ENCODE results near the gene NPPA.
"Not testable (repeated sequence)": the region's sequence is repeated elsewhere in the genome, so short reads cannot be mapped to it uniquely, and the experiment has no call there.

NPPA gene

DNA sequence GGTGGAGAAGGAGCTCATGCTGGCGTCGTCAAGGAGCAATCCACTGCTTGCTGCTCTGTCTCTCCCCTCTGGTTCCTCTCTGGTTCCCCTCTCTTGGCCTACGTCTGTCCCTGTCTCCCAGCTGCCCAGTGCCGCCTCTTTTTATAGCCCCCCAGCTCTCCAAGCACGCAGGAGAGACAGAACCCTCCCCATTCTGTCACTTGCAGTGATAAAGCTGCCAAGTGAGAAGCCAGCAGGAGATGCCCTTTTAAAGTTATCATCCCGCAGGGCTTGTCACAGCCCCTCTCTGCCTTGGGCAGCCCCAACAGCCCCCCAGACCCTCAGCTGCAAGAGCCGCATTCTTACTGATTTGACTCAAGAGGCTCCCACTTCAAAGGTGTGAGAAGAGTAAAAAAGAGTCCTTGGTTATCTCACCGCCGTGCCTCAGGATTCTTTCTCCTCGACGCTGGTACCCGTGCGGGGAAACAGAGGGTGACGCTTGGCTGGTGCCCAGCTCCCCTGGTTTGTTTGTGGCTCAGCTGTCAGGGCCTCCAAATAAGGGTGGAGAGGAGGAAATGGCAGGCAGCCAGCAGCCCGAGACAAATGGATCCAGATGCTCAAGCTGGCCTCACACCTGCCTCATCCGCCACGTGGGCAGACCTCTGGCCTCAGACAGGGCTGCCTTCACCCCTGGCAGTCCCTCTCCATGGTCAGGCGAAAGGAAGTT lies at the start of gene NPPA:
Gene NPPA (minus strand): TSS at position 117 of the 706 bp plus-strand sequence. CDS start 99 bp downstream, at position 18.
- in situ Hi-C loops (cut with MboI; ENCODE audit: low pct_unique_long_range_greater_than_20kb, low sequenced_read_pairs) = no loop called here
- DNase-seq = no peak

DNA sequence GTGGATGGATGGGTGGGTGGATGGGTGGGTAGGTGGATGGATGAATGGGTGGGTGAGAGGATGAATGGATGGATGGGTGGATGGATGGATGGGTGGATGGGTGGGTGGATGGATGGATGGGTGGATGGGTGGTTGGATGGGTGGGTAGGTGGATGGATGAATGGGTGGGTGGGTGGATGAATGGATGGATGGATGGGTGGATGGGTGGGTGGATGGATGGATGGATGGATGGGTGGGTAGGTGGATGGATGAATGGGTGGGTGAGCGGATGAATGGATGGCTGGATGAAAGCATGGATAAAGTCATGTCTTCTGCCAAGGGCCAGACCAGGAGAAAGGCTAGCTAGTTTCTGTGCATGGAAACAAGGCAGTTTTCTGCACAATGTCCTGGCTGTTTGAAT lies 46.9 kb upstream of the NPPA start:
- in situ Hi-C loops (cut with MboI; ENCODE audit: low pct_unique_long_range_greater_than_20kb, low sequenced_read_pairs) = loop anchor here (10.0 kb wide), 1 partner anchor 60 kb away; no protein-coding TSS in a partner anchor

DNA sequence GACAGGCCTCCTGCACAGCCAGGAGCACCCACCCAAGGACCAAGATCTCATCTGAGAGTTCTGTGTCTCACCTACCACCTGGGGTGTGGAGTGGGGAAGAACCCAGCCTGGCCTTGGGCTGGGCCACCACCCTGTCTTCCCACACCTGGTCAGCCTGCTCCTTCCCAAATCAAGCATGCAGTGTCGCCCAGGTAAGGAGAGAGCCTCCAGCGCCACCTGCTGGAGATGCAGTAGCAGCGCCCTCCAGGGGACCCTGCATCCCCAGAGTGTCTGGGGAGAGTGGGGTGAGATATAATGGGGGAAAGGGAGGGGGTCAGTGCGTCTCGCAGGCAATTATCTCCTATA lies 46.3 kb upstream of the NPPA start:
- in situ Hi-C loops (cut with MboI; ENCODE audit: low pct_unique_long_range_greater_than_20kb, low sequenced_read_pairs) = loop anchor here (10.0 kb wide), 1 partner anchor 59 kb away; no protein-coding TSS in a partner anchor
- DNase-seq = peak; percentile 60

More for the DNA sequence above, 46.9 kb upstream of the NPPA start:
- DNase-seq = not testable (repeated sequence)

DNA sequence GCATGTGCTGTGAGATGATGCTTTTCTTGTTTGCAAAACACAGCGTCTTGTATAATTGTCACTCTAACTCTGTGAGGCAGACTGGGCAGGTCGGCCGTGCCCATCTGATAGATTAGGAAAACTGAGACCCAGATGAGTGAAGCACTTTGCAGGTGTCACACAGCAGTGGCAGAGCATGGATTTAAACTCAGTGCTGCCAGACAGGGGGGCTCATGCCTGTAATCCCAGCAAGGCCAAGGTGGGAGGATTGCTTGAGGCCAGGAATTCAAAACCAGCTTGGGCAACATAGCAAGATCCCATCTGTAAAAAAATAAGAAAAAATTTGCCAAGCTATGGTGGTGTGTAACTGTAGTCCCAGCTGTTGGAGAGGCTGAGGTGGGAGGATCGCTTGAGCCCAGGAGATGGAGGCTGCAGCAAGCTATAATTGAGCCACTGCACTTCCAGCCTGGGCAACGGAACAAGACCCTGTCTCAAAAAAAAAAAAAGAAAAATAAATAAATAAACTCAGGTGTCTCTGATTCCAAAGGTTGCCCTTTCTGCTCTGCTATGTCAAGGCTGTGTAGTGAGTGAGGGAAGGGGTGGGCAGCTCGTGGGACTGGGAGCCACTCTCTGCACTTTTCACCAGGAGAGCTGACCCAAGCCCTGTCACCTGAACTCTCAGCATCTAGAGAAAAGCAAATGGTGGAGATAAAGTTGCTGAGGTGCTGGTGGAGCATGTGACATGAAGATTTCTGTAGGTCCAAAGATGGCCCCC lies 44.0 kb upstream of the NPPA start:
- in situ Hi-C loops (cut with MboI; ENCODE audit: low pct_unique_long_range_greater_than_20kb, low sequenced_read_pairs) = loop anchor here (10.0 kb wide), 1 partner anchor 57 kb away; no protein-coding TSS in a partner anchor
- no peak for DNase-seq

DNA sequence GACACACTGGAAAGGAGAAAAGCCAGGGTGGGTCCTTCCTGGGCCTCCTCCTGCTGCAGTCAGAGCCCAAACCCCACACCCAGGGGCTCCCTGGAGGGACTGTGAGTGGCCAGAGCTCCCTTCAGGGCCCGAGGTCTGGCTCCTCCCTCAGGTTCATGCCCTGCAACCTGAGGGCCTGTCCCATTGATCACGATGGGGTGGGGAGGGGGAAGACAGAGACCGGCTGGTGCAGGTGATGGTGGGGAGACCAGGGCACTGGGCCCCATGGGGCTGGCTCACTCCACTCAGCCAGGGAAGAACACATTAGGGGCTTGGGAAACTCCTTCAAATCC lies 41.3 kb upstream of the NPPA start:
- in situ Hi-C loops (cut with MboI; ENCODE audit: low pct_unique_long_range_greater_than_20kb, low sequenced_read_pairs) = no loop called here
- no peak for DNase-seq

DNA sequence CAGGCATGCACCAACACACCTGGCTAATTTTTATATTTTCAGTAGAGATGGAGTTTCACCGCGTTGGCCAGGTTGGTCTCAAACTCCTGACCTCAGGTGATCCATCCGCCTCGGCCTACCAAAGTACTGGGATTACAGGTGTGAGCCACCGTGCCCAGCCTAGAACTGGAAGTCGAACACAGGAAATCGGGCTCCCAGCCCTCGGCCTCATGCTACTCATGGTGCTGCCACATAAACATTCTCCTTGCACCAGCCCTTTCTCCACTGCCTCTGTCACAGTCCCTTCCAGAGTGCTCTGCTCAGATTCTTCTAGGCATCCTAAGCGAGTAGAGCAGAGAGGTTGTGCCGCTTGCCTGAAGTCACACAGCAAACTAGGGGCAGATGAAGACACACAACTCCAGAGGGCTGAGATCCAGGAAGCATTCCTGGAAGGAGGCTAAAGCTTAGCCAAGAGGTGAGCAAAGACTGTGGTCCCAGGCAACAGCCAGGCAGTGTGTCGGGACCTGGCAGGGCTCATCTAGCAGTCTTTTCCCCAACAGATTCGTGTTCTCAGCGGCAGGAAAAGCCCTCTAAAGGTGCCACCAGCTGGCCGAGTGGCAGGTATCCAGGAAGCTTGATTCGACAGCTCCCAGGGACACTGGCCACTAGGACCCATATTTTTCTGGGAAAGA lies 40.8 kb upstream of the NPPA start:
- in situ Hi-C loops (cut with MboI; ENCODE audit: low pct_unique_long_range_greater_than_20kb, low sequenced_read_pairs) = no loop called here
- DNase-seq = no peak

DNA sequence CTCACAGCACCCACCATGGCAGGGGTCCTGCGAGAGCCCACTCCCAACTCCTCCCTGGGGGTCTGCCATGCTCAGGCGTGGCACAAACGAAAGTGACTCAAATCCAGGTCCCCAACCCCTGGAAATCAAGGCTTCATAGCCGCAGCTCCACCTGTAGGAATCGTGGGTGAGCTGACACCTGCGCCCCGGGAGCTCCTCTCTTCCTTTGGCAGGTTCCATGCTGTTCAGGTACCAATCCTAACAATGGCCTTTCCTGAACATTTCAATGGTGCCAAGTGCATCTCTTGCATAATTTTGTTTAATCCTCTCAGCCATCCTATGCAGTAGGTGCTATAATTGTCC lies 40.1 kb upstream of the NPPA start:
- in situ Hi-C loops (cut with MboI; ENCODE audit: low pct_unique_long_range_greater_than_20kb, low sequenced_read_pairs) = no loop called here
- no peak for DNase-seq

DNA sequence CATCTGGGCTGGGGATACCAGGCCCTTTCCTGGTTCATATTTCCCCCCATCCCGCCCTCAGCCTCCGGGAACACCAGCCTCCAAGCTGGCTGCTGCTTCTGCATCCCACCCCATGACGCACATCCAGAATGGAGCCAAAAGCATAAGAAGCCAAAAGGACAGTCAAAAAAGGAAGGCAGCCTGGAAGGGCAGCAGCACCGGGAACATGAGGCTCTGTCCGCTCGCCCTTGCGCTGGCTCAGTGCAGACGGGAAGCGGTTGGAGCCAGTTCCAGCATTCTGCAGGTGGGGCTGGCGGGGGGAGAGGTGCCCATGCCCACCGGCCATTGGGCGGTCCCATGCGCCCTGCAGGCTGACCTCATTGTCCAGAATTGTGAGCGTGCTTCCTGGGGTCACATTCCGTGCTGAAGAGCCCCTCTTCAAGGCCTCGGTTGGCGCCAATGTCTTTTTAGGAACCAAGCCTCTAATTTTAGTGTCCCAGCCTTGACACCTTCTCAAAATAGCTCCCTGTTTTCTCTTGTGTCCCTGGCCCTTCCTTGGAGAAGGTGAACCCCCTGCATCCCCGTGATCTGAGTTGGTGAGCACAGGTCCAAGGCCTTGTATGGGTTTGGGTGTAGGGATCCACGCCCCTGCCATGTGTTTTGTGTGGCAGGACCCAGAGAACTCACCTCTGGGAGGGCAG lies 39.5 kb upstream of the NPPA start:
- in situ Hi-C loops (cut with MboI; ENCODE audit: low pct_unique_long_range_greater_than_20kb, low sequenced_read_pairs) = no loop called here
- no peak for DNase-seq

DNA sequence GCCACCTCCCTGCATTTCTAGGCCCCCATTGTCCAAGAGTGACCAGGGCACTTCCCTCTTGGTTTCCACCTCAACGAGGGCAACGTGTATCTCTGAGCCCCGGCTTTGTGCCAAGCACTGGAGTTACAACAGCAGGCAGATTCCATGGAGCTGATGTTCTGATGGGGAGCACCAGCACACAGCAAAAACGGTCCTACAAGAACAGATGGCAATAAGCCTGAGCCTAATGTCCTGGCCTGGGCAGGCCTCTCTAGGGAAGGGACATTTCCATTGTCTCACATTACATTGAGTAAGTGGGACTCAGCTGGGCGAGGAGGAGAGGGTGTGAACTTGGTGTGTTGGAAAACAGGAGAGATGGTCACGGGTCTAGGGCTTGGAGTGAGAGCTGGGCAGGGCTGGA lies 38.3 kb upstream of the NPPA start:
- DNase-seq = no peak
- in situ Hi-C loops (cut with MboI; ENCODE audit: low pct_unique_long_range_greater_than_20kb, low sequenced_read_pairs) = no loop called here

DNA sequence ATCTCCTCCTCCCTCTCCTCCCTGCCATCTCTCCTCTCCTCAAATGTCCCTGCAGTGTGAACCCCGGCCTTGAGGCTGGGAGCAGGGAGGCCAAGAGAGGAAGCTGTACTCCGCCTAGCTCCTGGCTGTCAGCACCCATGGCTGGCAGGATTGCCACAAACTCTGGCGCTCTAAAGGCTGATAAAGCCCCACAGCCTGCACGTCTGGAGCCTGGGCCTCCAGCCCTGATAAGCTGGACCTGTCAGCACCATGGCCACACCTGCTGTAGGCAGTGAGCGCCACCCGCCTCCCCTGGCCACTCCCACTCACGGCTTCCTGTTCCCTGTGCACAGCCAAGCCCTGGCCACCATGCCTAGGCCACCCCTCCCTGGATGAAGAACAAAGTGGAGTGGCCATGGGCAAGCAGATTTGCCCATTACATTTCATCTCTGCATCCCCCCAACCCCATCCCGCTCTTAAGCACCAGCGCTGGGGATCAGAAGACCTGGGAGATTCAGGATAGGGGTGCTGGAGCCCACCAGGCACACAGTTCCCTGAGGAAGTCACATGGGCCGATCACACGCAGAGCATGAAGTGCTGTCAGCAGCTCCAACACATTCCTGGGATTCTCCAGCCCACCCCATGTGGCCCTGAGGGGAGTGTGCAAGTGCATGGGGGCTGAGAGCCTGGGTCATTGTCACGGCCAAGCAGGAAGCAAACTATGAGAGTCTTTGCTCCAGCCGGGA lies 35.4 kb upstream of the NPPA start:
- no peak for DNase-seq
- in situ Hi-C loops (cut with MboI; ENCODE audit: low pct_unique_long_range_greater_than_20kb, low sequenced_read_pairs) = no loop called here

DNA sequence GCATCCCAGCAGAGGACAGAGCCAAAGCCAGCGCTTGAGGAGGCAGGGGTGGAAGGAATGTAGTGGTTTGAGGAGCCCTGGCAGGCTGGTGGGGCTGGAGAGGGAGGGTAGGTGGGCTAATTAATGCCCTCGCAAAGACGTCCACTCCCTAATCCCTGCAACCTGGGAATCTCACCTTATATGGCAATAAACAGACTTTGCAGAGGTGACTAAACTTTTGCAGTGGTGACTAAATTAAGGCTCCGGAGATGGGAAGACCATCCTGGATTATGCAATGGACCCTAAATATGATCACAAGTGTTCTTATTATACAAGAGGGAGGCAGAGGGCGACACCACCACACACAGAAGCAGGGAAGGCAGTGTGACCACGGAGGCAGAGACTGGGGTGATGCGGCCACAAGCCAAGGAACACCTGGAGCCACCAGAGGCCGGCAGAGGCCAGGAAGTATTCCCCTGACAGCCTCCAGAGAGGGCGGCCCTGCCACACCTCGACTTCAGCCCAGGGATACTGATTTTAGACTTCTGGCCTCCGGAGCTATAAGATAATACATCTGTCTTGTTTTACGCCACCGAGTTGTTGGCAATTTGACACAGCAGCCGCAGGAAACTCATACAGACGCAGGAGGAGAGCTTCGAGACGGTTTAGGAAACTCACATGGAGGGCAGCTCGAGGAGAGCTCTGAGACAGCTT lies 34.3 kb upstream of the NPPA start:
- in situ Hi-C loops (cut with MboI; ENCODE audit: low pct_unique_long_range_greater_than_20kb, low sequenced_read_pairs) = no loop called here
- no peak for DNase-seq

DNA sequence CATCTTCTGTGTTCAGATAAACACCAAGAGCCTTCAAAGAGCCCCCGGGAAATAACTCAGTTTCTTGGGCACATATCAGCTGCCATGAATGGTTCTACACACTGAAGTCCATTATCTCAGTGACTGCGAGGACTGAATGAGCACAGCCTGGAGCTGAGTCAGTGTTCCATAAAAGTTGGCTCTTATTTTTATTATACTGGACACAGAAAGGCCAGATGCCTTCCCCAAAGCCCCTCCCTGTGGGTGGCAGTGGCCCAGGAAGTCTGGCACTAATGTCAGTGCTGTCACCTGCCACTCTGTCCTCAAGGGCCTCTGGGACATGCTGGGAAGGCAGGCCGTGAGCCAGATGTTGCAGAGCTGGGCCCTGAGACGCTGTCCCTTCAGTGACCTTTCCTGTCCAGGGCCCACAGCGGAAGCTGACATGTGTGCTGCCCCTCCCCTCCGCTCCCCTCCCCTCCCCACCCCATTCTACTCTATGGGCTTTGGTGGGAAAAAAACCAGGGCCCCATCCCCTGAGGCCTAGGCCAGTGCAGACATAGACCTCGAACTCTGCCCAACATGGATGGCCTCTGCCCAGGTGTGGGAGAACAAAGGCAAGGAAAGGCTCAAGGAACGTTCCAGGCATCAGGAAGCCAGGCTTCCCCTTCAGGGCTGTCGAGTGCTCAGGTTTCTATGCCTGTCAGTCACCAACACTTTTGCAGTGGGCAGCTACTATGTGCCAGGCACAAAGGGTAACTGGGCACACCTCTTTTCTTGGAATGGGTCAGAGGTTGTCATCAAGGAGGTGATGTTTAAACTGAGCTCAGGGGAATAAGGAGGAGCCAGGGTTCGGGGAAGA lies 33.5 kb upstream of the NPPA start:
- in situ Hi-C loops (cut with MboI; ENCODE audit: low pct_unique_long_range_greater_than_20kb, low sequenced_read_pairs) = no loop called here
- no peak for DNase-seq

DNA sequence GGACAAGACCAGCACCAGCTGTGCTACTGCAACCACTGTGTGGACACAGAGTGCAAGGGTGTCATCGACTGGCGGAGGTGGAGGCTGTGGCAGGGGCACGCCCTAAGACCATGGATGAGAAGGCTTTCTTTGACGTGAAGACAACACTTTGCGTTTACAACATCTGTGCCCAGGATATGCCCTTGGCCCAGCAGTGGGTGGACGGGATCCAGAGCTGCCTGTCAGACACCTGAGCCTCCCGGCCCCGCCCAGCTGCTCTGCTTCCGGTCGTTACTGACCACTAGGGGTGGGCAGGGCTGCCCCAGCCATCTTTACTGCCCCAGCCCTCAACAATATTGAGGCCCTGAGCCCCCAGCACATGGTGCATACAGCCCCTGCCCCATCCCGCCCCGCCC lies 32.6 kb upstream of the NPPA start:
- no peak for DNase-seq
- in situ Hi-C loops (cut with MboI; ENCODE audit: low pct_unique_long_range_greater_than_20kb, low sequenced_read_pairs) = no loop called here

DNA sequence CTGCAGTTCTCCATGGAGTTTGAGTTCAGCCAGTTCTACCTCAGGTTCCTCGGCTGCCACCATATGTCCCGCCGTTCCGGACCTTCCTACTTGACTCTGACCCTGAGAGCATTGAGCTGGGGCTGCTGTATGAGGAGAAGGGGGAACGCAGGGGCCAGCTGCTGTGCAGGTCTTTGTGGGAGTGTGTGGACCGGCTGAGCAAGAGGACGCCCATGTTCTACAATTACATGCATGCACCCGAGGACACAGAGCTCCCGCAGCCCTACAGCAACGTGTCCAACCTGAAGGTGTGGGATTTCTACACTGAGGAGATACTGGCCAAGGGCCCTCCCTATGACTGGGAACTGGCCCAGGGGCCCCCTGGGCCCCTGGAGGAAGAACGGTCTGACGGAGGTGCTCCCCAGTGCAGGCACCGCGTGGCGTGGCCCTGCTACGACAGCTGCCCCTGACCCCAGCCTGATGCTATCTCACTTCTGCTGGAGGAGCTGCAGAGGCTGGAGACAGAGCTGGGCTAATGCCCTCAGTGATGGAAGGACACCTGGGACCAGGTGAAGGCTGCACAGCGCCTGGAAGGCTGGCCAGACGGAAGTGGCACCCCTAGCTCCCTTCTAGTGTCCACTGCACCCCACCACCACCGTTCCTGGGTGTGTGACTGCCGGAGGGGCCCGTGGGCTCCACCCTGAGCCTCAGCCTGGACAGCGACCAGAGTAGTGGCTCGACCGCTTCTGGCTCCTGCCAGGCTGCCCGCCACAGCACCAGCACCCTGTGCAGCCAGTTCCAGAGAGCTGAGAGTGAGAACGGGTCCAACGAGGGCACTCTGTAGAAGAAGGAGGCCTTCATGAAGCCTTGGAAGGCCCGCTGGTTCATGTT lies 32.0 kb upstream of the NPPA start:
- no peak for DNase-seq
- in situ Hi-C loops (cut with MboI; ENCODE audit: low pct_unique_long_range_greater_than_20kb, low sequenced_read_pairs) = no loop called here

DNA sequence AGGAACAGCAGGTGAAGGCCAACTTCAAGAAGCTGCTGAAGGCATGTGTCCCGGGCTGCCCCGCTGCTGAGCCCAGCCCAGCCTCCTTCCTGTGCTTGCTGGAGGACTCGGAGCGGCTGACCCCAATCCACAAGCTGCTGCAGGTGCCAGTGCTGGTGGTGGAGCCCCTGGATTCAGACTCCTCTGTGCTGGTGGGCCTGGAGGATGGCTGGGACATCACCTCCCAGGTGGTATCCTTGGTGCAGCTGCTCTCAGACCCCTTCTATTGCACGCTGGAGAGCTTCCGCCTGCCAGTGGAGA lies 31.3 kb upstream of the NPPA start:
- in situ Hi-C loops (cut with MboI; ENCODE audit: low pct_unique_long_range_greater_than_20kb, low sequenced_read_pairs) = no loop called here
- no peak for DNase-seq

DNA sequence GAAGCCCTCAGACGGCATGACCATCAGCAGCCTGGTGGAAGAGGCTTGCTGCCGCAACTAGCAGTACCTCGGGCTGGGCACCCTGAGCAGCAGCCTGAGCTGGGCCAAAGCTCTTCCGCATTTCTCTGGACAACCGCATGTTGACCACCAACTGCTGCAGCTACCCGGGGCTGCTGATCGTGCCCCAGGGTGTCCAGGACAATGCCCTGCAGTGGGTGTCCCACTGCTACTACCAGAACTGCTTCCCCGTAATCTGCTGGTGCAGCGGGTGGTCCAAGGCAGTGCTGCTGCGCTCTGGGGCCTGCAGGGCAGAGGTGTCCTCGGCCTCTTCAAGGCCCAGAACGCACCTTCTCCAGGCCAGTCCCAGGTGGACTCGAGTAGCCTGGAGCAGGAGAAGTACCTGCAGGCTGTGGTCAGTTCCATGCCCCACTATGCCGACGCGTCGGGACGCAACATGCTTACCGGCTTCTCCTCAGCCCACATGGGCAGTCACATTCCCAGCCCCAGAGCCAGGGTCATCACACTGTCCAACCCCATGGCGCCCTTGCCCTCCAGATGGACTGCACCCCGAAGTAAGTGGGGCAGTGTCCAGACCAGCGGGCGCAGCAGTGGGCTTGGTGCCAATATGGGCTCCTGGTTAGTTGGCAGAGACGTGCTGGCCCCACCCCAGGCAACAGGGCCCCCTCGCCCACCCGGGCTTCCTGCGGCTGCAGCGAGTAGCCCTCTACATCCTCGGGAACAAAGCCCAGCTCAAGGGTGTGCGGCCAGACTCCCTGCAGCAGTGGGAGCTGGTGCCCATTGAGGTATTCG lies 30.7 kb upstream of the NPPA start:
- in situ Hi-C loops (cut with MboI; ENCODE audit: low pct_unique_long_range_greater_than_20kb, low sequenced_read_pairs) = no loop called here
- no peak for DNase-seq
